ENCODE results near the gene SMIM36. TPM values are rescaled to one million over a fixed set of nuclear protein-coding genes. Genes with fewer than 3 reads are reported as not detected.

SMIM36 gene
- total and polyA plus RNA-seq, 2 experiments from 2014 or later, result not detected

GRCh38 chr17:55423535-55423934 lies 87.7 kb downstream of the SMIM36 start:
- TF ChIP-seq REST (IDR thresholded peaks at IDR 0.05; ENCODE audit: unreplicated experiment), result no peak
- TF ChIP-seq ETS1 (IDR thresholded peaks at IDR 0.05), result no peak
- no peak for TF ChIP-seq POLR2AphosphoS5 (IDR thresholded peaks at IDR 0.05; ENCODE audit: low read depth)
- TF ChIP-seq EZH2phosphoT487 (IDR thresholded peaks at IDR 0.05; ENCODE audit: unreplicated experiment), result no peak
- no peak for TF ChIP-seq ZNF114 (CRISPR knock-in tag; IDR thresholded peaks at IDR 0.05)
- TF ChIP-seq JUNB (IDR thresholded peaks at IDR 0.05; ENCODE audit: unreplicated experiment), result no peak
- no peak for TF ChIP-seq ZNF331 (CRISPR knock-in tag; IDR thresholded peaks at IDR 0.05; ENCODE audit: low read depth)
- no peak for TF ChIP-seq STAT1 (IDR thresholded peaks at IDR 0.05; ENCODE audit: unreplicated experiment)
- no peak for TF ChIP-seq CTCF (conservative IDR thresholded peaks at IDR 0.05; ENCODE audit: low read depth in 2 of 2)
- TF ChIP-seq EZH2 (IDR thresholded peaks at IDR 0.05; ENCODE audit: low read depth, unreplicated experiment), result no peak
- TF ChIP-seq ZNF462 (CRISPR knock-in tag; IDR thresholded peaks at IDR 0.05), result no peak
- no peak for TF ChIP-seq CREB1 (CRISPR knock-in tag; IDR thresholded peaks at IDR 0.05; ENCODE audit: low read depth)
- TF ChIP-seq NANOG (IDR thresholded peaks at IDR 0.05; ENCODE audit: borderline replicate concordance), result no peak
- Mint-ChIP-seq H3K27ac (no peak overlapping the region), H3K27me3 (ENCODE audit: insufficient read depth, low read depth, poor library complexity) (peaks cover 2% of the 10 kb centered on the region), H3K4me1 (peaks cover 18% of the 10 kb centered on the region), H3K36me3 (ENCODE audit: low read depth) (peaks cover 11% of the 10 kb centered on the region), H3K4me3 (no peak overlapping the region), H3K9me3 (no peaks in the 10 kb centered on the region)
- Histone ChIP-seq H3K79me2 (replicated peaks; ENCODE audit: insufficient read depth) (peaks cover 26% of the 10 kb centered on the region), H3K9me2 (ENCODE audit: insufficient read depth) (no peaks in the 10 kb centered on the region), H3K36me3 (ENCODE audit: insufficient read depth) (no peaks in the 10 kb centered on the region), H3F3A (replicated peaks; ENCODE audit: low read depth) (no peaks in the 10 kb centered on the region), H3K27ac (ENCODE audit: low read depth) (no peak overlapping the region), H4K20me1 (replicated peaks; ENCODE audit: insufficient read depth) (no peaks in the 10 kb centered on the region; the same call in 1 of the 2 replicates), H3K4me3 (no peak overlapping the region), H3K27me3 (ENCODE audit: insufficient read depth) (no peaks in the 10 kb centered on the region), H3K4me2 (no peak overlapping the region), H2AFZ (no peak overlapping the region), H3K4me1 (ENCODE audit: insufficient read depth) (peaks cover 8% of the 10 kb centered on the region)
- DNase-seq (ENCODE audit: low spot score) (no peak), ATAC-seq (no peak)
